ENCODE results near the gene CDK5RAP1. TPM values are rescaled to one million over a fixed set of nuclear protein-coding genes. Genes with fewer than 3 reads are reported as not detected.
"Not testable (repeated sequence)": the region's sequence is repeated elsewhere in the genome, so short reads cannot be mapped to it uniquely, and the experiment has no call there.

Gene CDK5RAP1
- polyA plus RNA-seq, 1 experiment = 27.0 TPM

DNA sequence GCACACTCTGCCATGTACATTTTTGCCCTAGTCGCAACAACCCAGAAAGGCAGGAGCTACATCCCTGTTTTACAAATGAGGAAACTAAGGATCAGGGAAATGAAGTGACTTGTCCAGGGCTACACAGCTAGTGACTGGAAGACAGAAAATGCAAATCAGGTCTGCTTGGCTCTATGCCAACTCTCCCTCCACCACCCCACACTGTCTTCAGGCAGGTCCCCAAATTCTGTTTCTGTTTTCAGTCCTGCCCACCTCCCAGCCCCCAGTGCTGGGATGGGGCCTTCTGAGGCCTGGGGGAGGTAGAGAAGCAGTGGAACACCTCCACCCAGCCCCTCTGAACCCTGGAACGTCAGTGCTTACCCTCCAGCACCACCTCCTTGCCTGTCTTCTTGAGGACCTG lies 37.2 kb upstream of the CDK5RAP1 start:
- ChIA-PET CTCF (no interaction called here), POLR2A (no interaction called here)
- DNase-seq (ENCODE audit: low read depth) = no peak
- H3K27me3 ChIP-seq (ENCODE audit: control insufficient read depth, insufficient read depth, low read length) = no peaks in the 10 kb centered on the region
- TF ChIP-seq, protein P1, sequence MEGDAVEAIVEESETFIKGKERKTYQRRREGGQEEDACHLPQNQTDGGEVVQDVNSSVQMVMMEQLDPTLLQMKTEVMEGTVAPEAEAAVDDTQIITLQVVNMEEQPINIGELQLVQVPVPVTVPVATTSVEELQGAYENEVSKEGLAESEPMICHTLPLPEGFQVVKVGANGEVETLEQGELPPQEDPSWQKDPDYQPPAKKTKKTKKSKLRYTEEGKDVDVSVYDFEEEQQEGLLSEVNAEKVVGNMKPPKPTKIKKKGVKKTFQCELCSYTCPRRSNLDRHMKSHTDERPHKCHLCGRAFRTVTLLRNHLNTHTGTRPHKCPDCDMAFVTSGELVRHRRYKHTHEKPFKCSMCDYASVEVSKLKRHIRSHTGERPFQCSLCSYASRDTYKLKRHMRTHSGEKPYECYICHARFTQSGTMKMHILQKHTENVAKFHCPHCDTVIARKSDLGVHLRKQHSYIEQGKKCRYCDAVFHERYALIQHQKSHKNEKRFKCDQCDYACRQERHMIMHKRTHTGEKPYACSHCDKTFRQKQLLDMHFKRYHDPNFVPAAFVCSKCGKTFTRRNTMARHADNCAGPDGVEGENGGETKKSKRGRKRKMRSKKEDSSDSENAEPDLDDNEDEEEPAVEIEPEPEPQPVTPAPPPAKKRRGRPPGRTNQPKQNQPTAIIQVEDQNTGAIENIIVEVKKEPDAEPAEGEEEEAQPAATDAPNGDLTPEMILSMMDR (IDR thresholded peaks at IDR 0.05; ENCODE audit: insufficient read depth, low read depth, low read length) = no peak
- peaks cover 1% of the 10 kb centered on the region; the same call in 1 of the 2 replicates for H3K36me3 ChIP-seq (ENCODE audit: control insufficient read depth, insufficient read depth, low read length)
- no peak overlapping the region for H3K4me3 ChIP-seq (ENCODE audit: low read depth, low read length)

DNA sequence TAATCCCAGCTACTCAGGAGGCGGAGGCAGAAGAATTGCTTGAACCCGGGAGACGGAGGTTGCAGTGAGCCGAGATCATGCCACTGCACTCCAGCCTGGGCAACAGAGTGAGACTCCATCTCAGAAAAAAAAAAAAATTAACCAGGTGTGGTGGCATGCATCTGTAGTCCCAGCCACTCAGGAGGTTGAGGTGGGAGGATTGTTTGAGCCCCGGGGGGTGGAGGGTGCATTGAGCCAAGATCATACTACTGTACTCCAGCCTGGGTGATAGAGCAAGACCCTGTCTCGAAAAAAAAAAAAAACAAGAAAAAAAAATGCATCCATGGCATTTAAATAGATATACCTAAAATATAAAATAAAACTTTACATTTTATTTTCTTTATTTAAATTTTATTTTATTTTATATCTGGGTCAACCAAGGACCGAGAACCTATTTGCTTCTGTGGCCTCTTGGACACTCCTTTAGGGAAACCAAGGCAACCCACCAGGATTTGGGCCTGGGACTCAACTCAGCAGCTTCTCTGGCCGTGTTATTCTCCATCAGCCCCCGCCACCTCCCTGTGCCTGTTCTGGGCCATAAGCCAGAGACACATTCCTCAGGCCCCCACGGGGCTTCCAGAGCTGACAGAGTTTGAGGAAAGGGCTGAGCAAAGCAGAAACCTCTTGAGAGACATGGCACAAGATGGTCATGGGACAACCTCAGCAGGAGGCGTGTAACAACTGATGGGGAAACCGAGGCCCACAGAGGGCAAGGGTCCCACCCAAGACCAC lies 36.0 kb upstream of the CDK5RAP1 start:
- TF ChIP-seq, protein P1 (IDR thresholded peaks at IDR 0.05; ENCODE audit: insufficient read depth, low read depth, low read length) = no peak
- POLR2A ChIA-PET = no interaction called here
- CTCF ChIA-PET = no interaction called here
- Histone ChIP-seq H3K36me3 (ENCODE audit: control insufficient read depth, insufficient read depth, low read length) (peaks cover 1% of the 10 kb centered on the region; the same call in 1 of the 2 replicates), H3K27me3 (ENCODE audit: control insufficient read depth, insufficient read depth, low read length) (no peaks in the 10 kb centered on the region), H3K4me3 (ENCODE audit: low read depth, low read length) (no peak overlapping the region)
- DNase-seq (ENCODE audit: low read depth) = no peak

DNA sequence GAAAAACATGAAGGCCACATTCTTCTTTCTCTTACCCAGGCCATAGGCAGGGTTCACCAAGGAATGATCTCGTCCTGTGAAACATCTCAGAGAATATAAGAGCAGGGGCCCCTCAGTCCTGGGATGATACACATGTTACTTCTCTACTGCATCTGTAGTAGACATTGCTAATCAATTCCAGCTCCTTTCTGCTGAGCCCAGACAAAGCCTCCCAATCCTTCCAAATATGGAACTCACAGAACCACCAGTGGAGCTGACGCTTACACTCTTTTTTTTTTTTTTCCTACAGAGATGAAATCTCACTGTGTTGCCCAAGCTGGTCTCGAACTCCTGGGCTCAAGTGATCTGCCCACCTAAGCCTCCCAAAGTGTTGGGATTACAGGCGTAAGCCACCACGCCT lies 33.1 kb upstream of the CDK5RAP1 start:
- DNase-seq (ENCODE audit: low read depth) = no peak
- Histone ChIP-seq H3K27me3 (ENCODE audit: control insufficient read depth, insufficient read depth, low read length) (no peaks in the 10 kb centered on the region), H3K4me3 (ENCODE audit: low read depth, low read length) (no peak overlapping the region), H3K36me3 (ENCODE audit: control insufficient read depth, insufficient read depth, low read length) (peaks cover 1% of the 10 kb centered on the region; the same call in 1 of the 2 replicates)
- TF ChIP-seq, protein P1 (IDR thresholded peaks at IDR 0.05; ENCODE audit: insufficient read depth, low read depth, low read length) = no peak
- ChIA-PET CTCF (interaction anchor here (1.1 to 1.4 kb wide), 2 partner anchors 9 to 233 kb away, joined by 3 read pairs; partner anchors contain the start of gene SNTA1), POLR2A (no interaction called here)

DNA sequence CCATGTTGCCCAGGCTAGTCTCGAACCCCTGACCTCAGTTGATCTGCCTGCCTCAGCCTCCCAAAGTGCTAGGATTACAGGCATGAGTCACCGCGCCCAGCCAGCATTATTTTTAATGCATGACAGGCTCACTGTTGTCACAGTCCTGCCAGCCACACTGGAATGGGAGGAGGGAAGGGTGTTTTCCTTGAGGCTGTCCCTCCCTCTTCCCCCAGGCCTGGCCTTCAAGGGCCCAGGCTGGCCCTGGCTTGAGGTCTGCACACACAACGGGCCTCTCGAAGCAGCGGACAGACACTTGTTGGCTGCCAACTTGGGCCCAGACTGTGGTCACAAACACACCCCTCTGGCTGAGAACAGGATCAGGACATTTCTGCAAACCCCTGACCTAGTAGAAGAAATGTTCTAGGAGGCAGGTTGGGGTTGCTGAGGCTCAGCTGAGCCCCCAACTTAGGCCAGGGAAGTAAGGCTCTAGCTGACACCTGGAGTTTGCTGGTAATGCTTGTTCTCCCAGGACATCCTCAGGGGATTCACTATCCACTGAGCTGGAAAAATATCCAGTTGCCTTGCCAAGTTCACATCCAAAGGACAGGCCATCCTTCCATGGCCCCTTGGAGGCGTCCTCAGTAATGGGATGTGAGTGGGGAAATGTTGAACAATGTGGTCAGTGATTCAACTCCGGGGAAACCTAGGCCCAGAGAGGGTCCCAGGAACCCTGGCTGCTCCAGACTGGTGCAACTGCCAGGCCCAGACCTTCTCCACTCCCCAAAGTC lies 32.3 kb upstream of the CDK5RAP1 start:
- TF ChIP-seq, protein P1 (IDR thresholded peaks at IDR 0.05; ENCODE audit: insufficient read depth, low read depth, low read length) = no peak
- no peak overlapping the region for H3K4me3 ChIP-seq (ENCODE audit: low read depth, low read length)
- H3K36me3 ChIP-seq (ENCODE audit: control insufficient read depth, insufficient read depth, low read length) = peaks cover 1% of the 10 kb centered on the region; the same call in 1 of the 2 replicates
- no peaks in the 10 kb centered on the region for H3K27me3 ChIP-seq (ENCODE audit: control insufficient read depth, insufficient read depth, low read length)
- ChIA-PET CTCF (interaction anchor here (1.4 kb wide), 1 partner anchor 10 kb away, joined by 3 read pairs; the partner anchor contains the start of gene SNTA1), POLR2A (interaction anchor here (0.7 kb wide), 1 partner anchor 299 kb away, joined by 15 read pairs; no protein-coding TSS in a partner anchor)
- no peak for DNase-seq (ENCODE audit: low read depth)

DNA sequence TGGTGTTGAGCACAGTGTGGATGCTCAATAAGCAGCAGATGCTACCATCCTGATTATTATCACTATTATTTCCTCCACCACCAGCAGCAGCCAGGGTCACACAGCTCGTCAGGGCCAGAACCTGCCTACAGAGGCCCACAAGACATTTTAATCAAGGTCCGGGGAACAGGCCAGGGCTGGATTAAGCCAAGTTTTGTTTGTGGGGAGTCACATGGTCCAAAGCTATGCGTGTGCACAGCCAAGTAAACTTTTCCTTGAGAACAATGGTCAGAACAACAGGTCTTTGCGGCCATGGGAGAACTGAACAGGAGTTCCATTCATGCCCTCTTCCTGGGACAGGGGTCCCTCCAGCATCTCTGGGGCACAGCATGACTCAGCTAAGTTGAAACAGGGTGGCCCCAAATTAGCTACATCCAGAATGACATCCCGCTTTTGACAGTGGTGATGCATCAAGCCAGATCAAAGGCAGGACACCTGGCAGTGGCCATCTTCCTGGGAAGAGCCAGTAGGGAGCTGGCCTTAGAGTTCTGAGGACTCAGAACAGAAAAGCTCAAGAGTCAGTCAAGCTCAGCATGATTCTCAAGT lies 30.6 kb upstream of the CDK5RAP1 start:
- ChIA-PET POLR2A (no interaction called here), CTCF (interaction anchor here (0.8 to 1.1 kb wide), 3 partner anchors 8 to 236 kb away, joined by 3 to 4 read pairs (median 3); partner anchors contain the start of gene SNTA1)
- H3K4me3 ChIP-seq (ENCODE audit: low read depth, low read length) = no peak overlapping the region
- no peak for DNase-seq (ENCODE audit: low read depth)
- H3K27me3 ChIP-seq (ENCODE audit: control insufficient read depth, insufficient read depth, low read length) = no peaks in the 10 kb centered on the region
- TF ChIP-seq, protein P1 (IDR thresholded peaks at IDR 0.05; ENCODE audit: insufficient read depth, low read depth, low read length) = no peak
- H3K36me3 ChIP-seq (ENCODE audit: control insufficient read depth, insufficient read depth, low read length) = peaks cover 1% of the 10 kb centered on the region; the same call in 1 of the 2 replicates

DNA sequence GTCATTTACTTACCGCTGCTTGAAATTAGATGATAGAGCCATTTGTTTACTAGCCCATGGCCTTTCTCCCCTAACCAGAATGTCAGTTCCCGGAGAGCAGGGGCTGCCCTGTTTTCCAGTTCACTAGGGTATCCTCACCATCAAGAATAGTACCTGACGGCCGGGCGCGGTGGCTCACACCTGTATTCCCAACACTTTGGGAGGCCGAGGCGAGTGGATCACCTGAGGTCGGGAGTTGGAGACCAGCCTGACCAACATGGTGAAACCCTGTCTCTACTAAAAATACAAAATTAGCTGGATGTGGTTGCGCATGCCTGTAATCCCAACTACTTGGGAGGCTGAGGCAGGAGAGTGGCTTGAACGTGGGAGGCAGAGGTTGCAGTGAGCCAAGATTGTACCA lies 22.6 kb upstream of the CDK5RAP1 start:
- H3K36me3 ChIP-seq (ENCODE audit: control insufficient read depth, insufficient read depth, low read length); POLR2A ChIA-PET; H3K4me3 ChIP-seq (ENCODE audit: low read depth, low read length); H3K27me3 ChIP-seq (ENCODE audit: control insufficient read depth, insufficient read depth, low read length); DNase-seq (ENCODE audit: low read depth): not testable (repeated sequence)
- CTCF ChIA-PET = interaction anchor here (0.8 kb wide), 1 partner anchor 8 kb away, joined by 3 read pairs; no protein-coding TSS in a partner anchor

All from BJ (cell line).